ENCODE results near the gene GOLGA3. TPM values are rescaled to one million over a fixed set of nuclear protein-coding genes. Genes with fewer than 3 reads are reported as not detected.
"Not testable (repeated sequence)": the region's sequence is repeated elsewhere in the genome, so short reads cannot be mapped to it uniquely, and the experiment has no call there.

The GOLGA3 gene
- total RNA-seq, 2 experiments from 2014 or later = 63.8 to 64.7 TPM

DNA sequence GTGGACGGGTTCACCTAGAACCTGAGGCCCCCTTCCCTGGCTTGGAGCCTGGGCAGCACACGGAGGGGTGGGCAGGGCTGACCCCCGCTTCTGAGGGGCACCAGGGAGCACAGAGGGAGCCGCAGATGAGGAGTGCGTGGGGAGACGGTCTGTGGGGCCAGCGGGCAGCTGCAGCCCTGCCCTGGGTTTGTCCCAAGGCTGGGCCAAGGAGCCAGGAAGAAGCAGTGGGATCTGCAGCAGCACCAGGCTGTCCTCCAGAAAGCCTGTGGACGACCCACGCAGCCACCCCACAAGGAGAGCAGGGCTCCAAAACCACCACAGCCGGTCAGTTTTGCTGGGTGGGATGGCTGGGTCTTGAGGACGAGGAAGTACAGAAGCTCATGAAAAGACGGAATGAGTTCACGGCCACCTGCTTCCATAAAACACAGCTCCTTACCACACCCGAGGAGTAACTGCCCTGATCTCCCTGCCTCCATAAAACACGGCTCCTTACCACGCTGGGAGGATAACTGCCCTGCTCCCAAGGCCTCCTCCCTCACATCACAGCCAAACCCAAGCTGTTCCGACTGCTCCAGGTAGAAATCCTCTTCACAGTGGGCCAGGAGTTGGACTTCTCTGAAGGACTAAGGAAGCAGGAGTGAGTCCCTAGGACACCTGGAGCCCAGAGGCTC, 9.9 kb upstream of the GOLGA3 start:
- H3K36me3 Mint-ChIP-seq = peaks cover 36% of the 10 kb centered on the region
- POLR2A ChIA-PET = interaction anchor here (0.7 to 3.2 kb wide), 3 partner anchors 10 to 29 kb away, joined by 3 to 26 read pairs (median 5); partner anchors contain the start of gene GOLGA3
- no peak overlapping the region for H3K4me3 Mint-ChIP-seq
- no peaks in the 10 kb centered on the region for H3K27me3 Mint-ChIP-seq
- H3K4me1 Mint-ChIP-seq = peaks cover 35% of the 10 kb centered on the region
- ATAC-seq (ENCODE audit: low read depth) = no peak
- DNase-seq = no peak
- no peaks in the 10 kb centered on the region for H3K9me3 Mint-ChIP-seq
- H3K27ac Mint-ChIP-seq = peak overlapping the region; percentile 73

DNA sequence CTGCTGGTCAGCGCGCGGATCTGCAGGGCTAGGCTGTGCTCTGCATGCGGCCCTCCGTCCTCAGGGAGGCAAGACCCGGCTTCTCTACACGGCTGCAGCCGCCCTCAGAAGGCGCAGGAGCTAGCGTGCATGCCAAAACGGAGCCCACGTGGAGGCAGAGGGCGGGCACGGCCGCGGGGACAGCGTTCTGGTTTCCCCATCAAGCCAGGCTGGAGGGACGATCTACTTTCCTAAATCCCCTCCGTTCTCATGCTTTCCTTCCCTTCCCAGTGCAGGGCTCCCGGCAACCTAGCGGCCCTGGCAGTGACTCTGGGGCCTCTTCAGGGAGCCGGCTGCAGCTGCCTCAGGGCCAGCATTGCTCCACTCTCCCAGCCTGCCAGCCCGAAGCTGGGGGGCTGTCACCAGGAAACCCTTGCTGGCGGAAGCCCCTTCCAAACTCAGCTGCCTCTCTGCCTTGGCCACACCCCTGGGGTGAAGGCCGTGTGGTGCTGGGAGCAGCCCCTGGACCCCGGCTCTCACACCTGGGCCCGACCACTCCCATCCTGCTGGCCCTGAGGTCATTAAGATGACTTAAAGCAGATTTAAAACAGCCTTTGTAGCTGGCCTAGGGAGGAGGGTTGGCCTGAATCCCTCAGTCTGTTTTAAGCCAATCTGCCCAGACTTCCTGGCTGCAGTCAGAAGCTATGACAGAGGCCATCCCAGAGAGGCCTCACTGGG, 9.2 kb upstream of the GOLGA3 start:
- Mint-ChIP-seq H3K27me3 (no peaks in the 10 kb centered on the region), H3K4me3 (peak overlapping the region; percentile 32), H3K36me3 (peaks cover 40% of the 10 kb centered on the region), H3K9me3 (no peaks in the 10 kb centered on the region), H3K4me1 (peaks cover 38% of the 10 kb centered on the region), H3K27ac (peak overlapping the region; percentile 89)
- ATAC-seq (ENCODE audit: low read depth) (no peak), DNase-seq (no peak)
- POLR2A ChIA-PET = interaction anchor here (0.9 to 3.2 kb wide), 4 partner anchors 10 to 30 kb away, joined by 3 to 26 read pairs (median 4); partner anchors contain the start of gene GOLGA3

DNA sequence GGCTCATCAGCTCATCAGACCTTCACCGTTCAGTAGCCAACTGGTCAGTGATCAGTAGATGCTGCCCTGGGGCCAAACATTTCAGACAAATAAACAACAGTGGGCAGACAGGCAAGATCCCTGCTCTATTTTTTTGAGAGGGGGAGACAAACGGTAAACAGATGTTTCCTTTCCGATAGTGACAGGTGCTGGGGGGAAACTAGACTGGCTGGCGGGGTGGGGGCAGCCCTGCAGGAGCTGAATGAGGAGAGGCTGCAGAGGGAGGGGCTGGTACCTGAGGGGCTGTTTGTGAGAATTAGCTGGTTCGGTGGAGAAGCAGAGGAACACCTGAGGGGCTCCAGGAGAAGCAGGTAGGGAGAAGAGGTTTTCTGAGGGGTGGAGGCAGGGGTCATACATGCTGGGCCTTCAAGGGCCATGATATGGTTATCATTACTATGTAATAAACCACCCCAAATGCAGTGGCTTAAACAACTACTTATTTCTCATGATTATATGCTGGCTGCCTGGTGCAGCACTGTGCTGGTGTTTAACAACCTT, 8.2 kb upstream of the GOLGA3 start:
- Mint-ChIP-seq H3K27me3 (no peaks in the 10 kb centered on the region), H3K4me3 (peak overlapping the region; percentile 86), H3K9me3 (no peaks in the 10 kb centered on the region), H3K4me1 (peaks cover 38% of the 10 kb centered on the region), H3K27ac (peak overlapping the region; percentile 89), H3K36me3 (peaks cover 43% of the 10 kb centered on the region)
- DNase-seq = no peak
- ATAC-seq (ENCODE audit: low read depth) = no peak
- POLR2A ChIA-PET = interaction anchor here (0.9 to 3.2 kb wide), 4 partner anchors 9 to 51 kb away, joined by 3 to 26 read pairs (median 4); partner anchors contain the start of genes CHFR and GOLGA3

DNA sequence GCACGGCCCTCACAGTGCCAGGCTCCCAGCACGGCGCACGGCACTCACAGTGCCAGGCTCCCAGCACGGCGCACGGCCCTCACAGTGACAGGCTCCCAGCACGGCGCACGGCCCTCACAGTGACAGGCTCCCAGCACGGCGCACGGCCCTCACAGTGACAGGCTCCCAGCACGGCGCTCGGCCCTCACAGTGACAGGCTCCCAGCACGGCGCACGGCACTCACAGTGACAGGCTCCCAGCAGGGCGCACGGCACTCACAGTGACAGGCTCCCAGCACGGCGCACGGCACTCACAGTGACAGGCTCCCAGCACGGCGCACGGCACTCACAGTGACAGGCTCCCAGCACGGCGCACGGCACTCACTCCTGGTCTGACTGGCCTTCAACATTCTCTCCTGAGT, 7.6 kb upstream of the GOLGA3 start:
- Mint-ChIP-seq H3K4me3 (peak overlapping the region; percentile 86), H3K4me1 (peaks cover 38% of the 10 kb centered on the region), H3K36me3 (peaks cover 39% of the 10 kb centered on the region), H3K27ac (peak overlapping the region; percentile 89)
- DNase-seq = peak; percentile 61
- not testable (repeated sequence) for ATAC-seq (ENCODE audit: low read depth); H3K9me3 Mint-ChIP-seq; H3K27me3 Mint-ChIP-seq
- POLR2A ChIA-PET = interaction anchor here (1.0 to 3.2 kb wide), 2 partner anchors 8 to 51 kb away, joined by 3 to 26 read pairs; partner anchors contain the start of genes CHFR and GOLGA3

DNA sequence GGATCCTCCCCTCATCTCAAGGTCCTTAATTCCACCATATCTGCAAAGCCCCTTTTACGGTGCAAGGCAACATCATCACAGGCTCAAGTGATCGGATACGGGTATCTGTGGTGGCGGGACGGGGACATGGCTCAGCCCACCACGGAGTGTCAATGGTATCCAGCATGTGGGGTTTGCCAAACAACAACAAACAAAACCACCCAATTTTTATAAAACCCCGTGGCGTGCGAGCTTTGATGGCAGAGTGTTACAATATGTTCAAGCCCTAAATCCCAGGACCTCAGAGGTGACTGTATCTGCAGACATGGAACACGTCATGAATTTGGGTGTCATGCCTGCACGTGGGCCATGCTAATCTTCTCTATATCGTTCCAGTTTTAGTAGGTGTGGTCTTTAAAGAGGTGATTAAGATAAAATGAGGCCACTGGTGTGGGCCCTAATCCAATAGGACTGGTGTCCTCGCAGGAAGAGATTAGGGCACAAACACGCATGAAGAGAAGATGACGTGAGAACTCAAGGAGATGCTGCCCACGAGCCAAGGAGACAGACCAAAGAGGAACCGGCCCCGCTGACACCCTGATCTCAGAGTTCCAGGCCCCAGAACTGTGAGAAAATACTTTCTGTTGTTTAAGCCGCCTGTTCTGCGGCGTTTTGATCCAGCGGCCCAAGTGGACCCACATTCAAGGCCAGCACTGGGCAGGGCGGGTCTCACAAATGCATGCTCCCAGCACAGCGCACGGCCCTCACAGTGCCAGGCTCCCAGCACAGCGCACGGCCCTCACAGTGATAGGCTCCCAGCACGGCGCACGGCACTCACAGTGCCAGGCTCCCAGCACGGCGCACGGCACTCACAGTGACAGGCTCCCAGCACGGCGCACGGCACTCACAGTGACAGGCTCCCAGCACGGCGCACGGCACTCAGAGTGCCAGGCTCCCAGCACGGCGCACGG, 6.7 kb upstream of the GOLGA3 start:
- H3K27me3 Mint-ChIP-seq = no peaks in the 10 kb centered on the region
- H3K36me3 Mint-ChIP-seq = peaks cover 41% of the 10 kb centered on the region
- H3K4me1 Mint-ChIP-seq = peaks cover 38% of the 10 kb centered on the region
- H3K9me3 Mint-ChIP-seq = no peaks in the 10 kb centered on the region
- peak overlapping the region; percentile 80 for H3K4me3 Mint-ChIP-seq
- no peak for DNase-seq
- H3K27ac Mint-ChIP-seq = peak overlapping the region; percentile 93
- POLR2A ChIA-PET = interaction anchor here (0.6 to 2.1 kb wide), 10 partner anchors 11 to 347 kb away, joined by 3 to 20 read pairs (median 6); partner anchors contain the start of gene CHFR
- no peak for ATAC-seq (ENCODE audit: low read depth)

DNA sequence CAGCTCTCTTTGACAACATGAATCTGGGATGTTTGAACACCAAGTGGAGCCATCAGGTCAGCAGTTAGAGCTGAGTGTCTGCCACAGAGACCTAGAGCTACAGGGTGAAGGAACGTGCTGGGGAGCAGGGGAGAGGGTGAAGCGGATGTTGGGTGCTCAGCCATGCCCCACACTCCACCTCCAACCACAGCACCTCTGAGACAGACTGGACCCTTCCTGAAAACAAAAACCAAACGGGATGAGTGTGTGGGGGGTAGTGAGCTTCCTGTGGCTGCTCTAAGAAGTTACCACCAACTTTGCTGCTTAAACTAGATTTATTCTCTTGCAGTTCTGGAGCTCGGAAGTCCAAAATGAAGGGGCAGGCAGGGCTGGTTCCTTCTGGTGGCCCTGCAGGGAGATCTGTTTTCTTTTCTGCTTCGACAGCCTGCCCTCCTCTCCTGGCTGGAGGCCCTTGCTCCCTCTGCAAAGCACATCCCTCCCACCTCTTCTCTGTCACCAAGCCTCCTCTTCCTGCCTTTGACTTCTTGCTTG, 5.6 kb upstream of the GOLGA3 start:
- no peaks in the 10 kb centered on the region for H3K27me3 Mint-ChIP-seq
- peak; percentile 84 for ATAC-seq (ENCODE audit: low read depth)
- H3K9me3 Mint-ChIP-seq = no peaks in the 10 kb centered on the region
- peaks cover 31% of the 10 kb centered on the region for H3K36me3 Mint-ChIP-seq
- POLR2A ChIA-PET = interaction anchor here (0.6 to 2.1 kb wide), 18 partner anchors 12 to 346 kb away, joined by 3 to 20 read pairs (median 4); partner anchors contain the start of genes ANKLE2, CHFR and PGAM5
- peak overlapping the region; percentile 93 for H3K27ac Mint-ChIP-seq
- peak; percentile 67 for DNase-seq
- H3K4me1 Mint-ChIP-seq = peaks cover 41% of the 10 kb centered on the region
- H3K4me3 Mint-ChIP-seq = peak overlapping the region; percentile 80

DNA sequence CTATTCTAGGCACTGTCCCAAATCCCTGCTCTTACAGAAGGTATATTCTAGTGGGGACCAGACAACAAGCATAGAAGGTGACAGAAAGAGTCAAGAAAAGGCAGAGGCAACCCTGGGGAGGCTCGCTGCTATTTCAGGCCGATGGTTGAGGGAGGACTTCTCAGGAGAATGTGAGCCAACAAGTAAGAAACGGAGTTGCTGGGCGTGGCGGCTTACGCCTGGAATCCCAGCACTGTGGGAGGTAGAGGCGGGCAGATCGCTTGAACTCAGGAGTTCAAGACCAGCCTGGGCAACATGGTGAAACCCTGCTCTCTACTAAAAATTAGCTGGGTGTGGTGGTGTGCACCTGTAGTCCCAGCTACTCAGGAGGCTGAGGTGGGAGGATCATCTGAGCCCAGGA, 4.7 kb upstream of the GOLGA3 start:
- H3K4me3 Mint-ChIP-seq = peak overlapping the region; percentile 44
- no peaks in the 10 kb centered on the region for H3K9me3 Mint-ChIP-seq
- DNase-seq = no peak
- POLR2A ChIA-PET = interaction anchor here (0.9 to 2.1 kb wide), 5 partner anchors 40 to 76 kb away, joined by 3 to 20 read pairs (median 6); partner anchors contain the start of gene CHFR
- H3K27ac Mint-ChIP-seq = peak overlapping the region; percentile 93
- no peaks in the 10 kb centered on the region for H3K27me3 Mint-ChIP-seq
- peaks cover 37% of the 10 kb centered on the region for H3K4me1 Mint-ChIP-seq
- ATAC-seq (ENCODE audit: low read depth) = no peak
- H3K36me3 Mint-ChIP-seq = peaks cover 27% of the 10 kb centered on the region

DNA sequence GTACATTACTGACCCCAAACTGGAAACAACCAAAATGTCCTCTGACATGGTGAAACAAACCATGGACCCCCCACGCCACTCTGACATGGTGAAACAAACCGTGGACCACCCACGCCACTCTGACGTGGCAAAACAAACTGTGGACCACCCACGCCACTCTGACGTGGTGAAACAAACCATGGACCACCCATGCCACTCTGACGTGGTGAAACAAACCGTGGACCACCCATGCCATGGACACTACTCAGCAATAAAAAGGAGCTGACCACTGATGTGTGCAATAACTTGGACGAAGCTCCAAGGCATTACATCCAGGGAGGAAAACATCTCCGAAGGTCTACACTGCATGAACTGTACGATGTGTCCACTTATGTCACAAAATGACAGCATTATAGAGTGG, 3.1 kb upstream of the GOLGA3 start:
- DNase-seq = no peak
- Mint-ChIP-seq H3K9me3 (no peaks in the 10 kb centered on the region), H3K27ac (no peak overlapping the region), H3K27me3 (no peaks in the 10 kb centered on the region), H3K4me1 (peaks cover 42% of the 10 kb centered on the region), H3K4me3 (no peak overlapping the region), H3K36me3 (peaks cover 34% of the 10 kb centered on the region)
- no peak for ATAC-seq (ENCODE audit: low read depth)
- POLR2A ChIA-PET = no interaction called here

DNA sequence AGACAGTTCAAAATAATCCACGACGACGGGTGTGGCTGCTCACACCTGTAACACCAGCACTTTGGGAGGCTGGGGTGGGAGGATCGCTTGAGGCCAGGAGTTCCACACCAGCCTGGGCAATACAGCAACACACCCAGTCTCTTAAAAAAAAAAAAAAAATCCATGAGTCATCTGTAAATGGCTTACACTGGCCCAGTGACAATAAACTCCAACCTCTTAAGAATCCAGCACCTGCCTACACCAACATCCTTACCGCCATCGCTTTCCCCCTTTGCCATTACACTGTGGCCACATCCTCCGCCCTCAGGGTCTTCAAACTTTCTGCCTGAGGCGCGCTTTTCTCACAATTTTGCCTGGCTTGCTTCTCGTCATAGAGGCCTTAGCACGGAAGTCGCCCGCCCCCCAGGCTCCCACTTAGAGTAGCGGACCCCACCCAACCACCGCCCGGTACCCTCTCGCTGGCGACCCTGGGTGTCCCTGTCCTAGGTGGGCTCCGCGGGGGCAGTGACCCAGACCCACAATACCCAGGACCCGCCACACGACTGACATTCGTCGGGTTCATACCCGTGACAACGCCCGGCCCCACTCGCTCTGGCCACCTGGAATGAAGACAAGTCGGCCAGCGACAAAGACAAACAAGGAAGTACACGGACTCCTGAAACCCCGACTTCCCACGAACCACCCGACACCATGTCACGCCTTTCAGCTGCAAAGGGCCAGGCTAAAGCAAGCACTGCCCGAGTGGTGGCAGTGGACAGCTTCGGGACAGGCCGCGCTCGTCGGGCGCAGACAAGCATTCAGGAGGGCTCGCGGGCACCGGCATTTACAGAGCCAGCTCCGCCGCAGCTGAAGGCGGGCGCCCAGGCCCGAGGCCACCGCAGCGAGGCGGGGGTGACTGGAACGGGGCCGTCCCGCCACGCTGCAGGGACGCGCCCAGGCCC, 636 bp downstream of the GOLGA3 start:
- H3K4me1 Mint-ChIP-seq = peaks cover 27% of the 10 kb centered on the region

DNA sequence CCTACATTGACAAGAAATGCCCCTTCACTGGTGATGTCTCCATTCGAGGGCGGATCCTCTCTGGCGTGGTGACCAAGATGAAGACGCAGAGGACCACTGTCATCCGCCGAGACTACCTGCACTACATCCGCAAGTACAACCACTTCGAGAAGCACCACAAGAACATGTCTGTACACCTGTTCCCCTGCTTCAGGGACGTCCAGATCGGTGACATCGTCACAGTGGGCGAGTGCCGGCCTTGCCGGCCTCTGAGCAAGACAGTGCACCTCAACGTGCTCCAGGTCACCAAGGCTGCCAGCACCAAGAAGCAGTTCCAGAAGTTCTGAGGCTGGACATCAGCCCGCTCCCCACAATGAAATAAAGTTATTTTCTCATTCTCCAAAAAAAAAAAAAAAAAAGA, 2.8 kb downstream of the GOLGA3 start:
- peaks cover 25% of the 10 kb centered on the region for H3K36me3 Mint-ChIP-seq
- H3K4me3 Mint-ChIP-seq = no peak overlapping the region
- no peaks in the 10 kb centered on the region for H3K9me3 Mint-ChIP-seq
- no peaks in the 10 kb centered on the region for H3K27me3 Mint-ChIP-seq
- DNase-seq (no peak), ATAC-seq (ENCODE audit: low read depth) (no peak)
- peaks cover 27% of the 10 kb centered on the region for H3K4me1 Mint-ChIP-seq
- no peak overlapping the region for H3K27ac Mint-ChIP-seq
- POLR2A ChIA-PET = no interaction called here

More for the DNA sequence above, 636 bp downstream of the GOLGA3 start:
- no peaks in the 10 kb centered on the region for H3K27me3 Mint-ChIP-seq
- H3K4me3 Mint-ChIP-seq = peak overlapping the region; percentile 90
- POLR2A ChIA-PET = interaction anchor here (1.0 to 2.3 kb wide), 8 partner anchors 8 to 81 kb away, joined by 3 to 26 read pairs (median 4); partner anchors contain the start of gene CHFR
- no peaks in the 10 kb centered on the region for H3K9me3 Mint-ChIP-seq
- peaks cover 33% of the 10 kb centered on the region for H3K36me3 Mint-ChIP-seq
- H3K27ac Mint-ChIP-seq = peak overlapping the region; percentile 94
- ATAC-seq (ENCODE audit: low read depth) (peak; percentile 35), DNase-seq (peak; percentile 59)

DNA sequence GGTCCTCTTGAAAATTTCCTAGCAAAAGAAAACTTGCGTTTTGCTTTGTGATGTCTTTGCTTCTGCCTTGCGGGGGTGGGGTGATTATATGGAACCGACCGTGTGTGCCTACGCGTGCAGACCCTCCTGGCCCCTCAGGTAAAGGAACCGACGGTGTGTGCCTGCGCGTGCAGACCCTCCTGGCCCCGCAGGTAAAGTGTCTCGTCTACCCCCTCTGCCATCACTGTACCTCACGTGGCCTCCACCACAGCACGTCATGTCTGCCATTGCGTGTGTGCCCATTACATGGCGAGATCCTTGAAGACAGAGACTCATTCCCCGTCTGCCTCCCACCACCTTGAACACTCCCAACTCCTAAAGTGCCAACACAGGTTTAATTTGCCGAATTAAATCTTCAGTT, 3.6 kb downstream of the GOLGA3 start:
- H3K4me3 Mint-ChIP-seq = no peak overlapping the region
- DNase-seq (no peak), ATAC-seq (ENCODE audit: low read depth) (no peak)
- H3K27ac Mint-ChIP-seq = no peak overlapping the region
- POLR2A ChIA-PET = no interaction called here
- no peaks in the 10 kb centered on the region for H3K27me3 Mint-ChIP-seq
- H3K4me1 Mint-ChIP-seq = peaks cover 27% of the 10 kb centered on the region
- H3K9me3 Mint-ChIP-seq = no peaks in the 10 kb centered on the region
- peaks cover 27% of the 10 kb centered on the region for H3K36me3 Mint-ChIP-seq
